CD4-positive, alpha-beta T cell (primary cell): ENCODE results near the gene CARD19. TPM values are rescaled to one million over a fixed set of nuclear protein-coding genes. Genes with fewer than 3 reads are reported as not detected.

Experiments used
- ATAC-seq: fragments of 200-7000 bp; cut with Tn5 transposase; one replicate; pipeline ENCODE4 v1.10.0; 2022; ENCODE audit warnings: mild to moderate bottlenecking; ENCODE audit not compliant: poor library complexity
- CTCF ChIA-PET: fragments of 350-600 bp; sonication (Branson Sonifier 250); formaldehyde crosslinking; loops from one replicate; lab custom pipeline; 2021; ENCODE audit warnings: antibody characterized with exemption, inconsistent platforms; lab: Charles Lee
- POLR2A ChIA-PET: fragments of 350-600 bp; sonication (Branson Sonifier 250); formaldehyde crosslinking; loops from one replicate; lab custom pipeline; 2021; ENCODE audit warnings: antibody characterized with exemption, inconsistent platforms; lab: Charles Lee
- DNase-seq, 14 experiments: peaks; one replicate each; pipeline ENCODE4 v3.0.0-alpha.2; 2013 to 2020; ENCODE audit warnings: mixed read lengths in 2 of 14
- H3K27ac ChIP-seq, 2 donors: one replicate each; pipeline versions ENCODE4 v1.5.1 to v1.7.0; 2013; ENCODE audit warnings: low read length in 2 of 2, low read depth in 1 of 2, mild to moderate bottlenecking in 1 of 2
- H3K27me3 ChIP-seq, 2 experiments: 1 replicate in 1 of 2; 2 replicates in 1 of 2; pipeline versions ENCODE4 v1.6.1 to v1.7.0; 2013; ENCODE audit warnings: low read length in 2 of 2, control low read depth in 1 of 2, mild to moderate bottlenecking in 1 of 2, moderate library complexity in 1 of 2; ENCODE audit not compliant: insufficient read depth in 2 of 2, control insufficient read depth in 1 of 2
- H3K36me3 ChIP-seq: one replicate; pipeline ENCODE4 v1.6.1; 2013; ENCODE audit warnings: low read length, control low read depth; ENCODE audit not compliant: insufficient read depth
- H3K4me1 ChIP-seq: one replicate; pipeline ENCODE4 v1.6.1; 2013; ENCODE audit warnings: low read length, control low read depth; ENCODE audit not compliant: insufficient read depth
- H3K4me3 ChIP-seq: one replicate; pipeline ENCODE4 v1.5.1; 2013; ENCODE audit warnings: mild to moderate bottlenecking, low read length, moderate library complexity
- H3K9me3 ChIP-seq, 2 experiments: 1 replicate in 1 of 2; 2 replicates in 1 of 2; pipeline versions ENCODE4 v1.6.1 to v1.7.0; 2013; ENCODE audit warnings: low read length in 2 of 2, mild to moderate bottlenecking in 2 of 2, control low read depth in 1 of 2, moderate library complexity in 1 of 2; ENCODE audit not compliant: control insufficient read depth in 1 of 2, insufficient read depth in 1 of 2
- H3K27ac Mint-ChIP-seq: one replicate; pipeline ENCODE4 v1.8.0; 2020; ENCODE audit warnings: mixed read lengths
- H3K27me3 Mint-ChIP-seq: one replicate; pipeline ENCODE4 v1.8.0; 2021; ENCODE audit warnings: mixed read lengths
- H3K36me3 Mint-ChIP-seq: one replicate; pipeline ENCODE4 v1.8.0; 2021; ENCODE audit warnings: low read depth, mixed read lengths
- H3K4me1 Mint-ChIP-seq: one replicate; pipeline ENCODE4 v1.8.0; 2021; ENCODE audit warnings: low read depth, mixed read lengths
- H3K4me3 Mint-ChIP-seq: one replicate; pipeline ENCODE4 v1.8.0; 2020; ENCODE audit warnings: mild to moderate bottlenecking, mixed read lengths
- H3K9me3 Mint-ChIP-seq: one replicate; pipeline ENCODE4 v1.8.0; 2020; ENCODE audit warnings: mixed read lengths
- intact Hi-C, 2 experiments: fragments of 100-400 bp; cut with DNase I in 1 of 2; cut with micrococcal nuclease in 1 of 2; formaldehyde crosslinking; loops; one replicate each; pipeline versions ENCODE4 v1.15.1 to v1.9.0; 2023 to 2025; cut with DNase I, micrococcal nuclease
- total RNA-seq, 174 experiments: library from RNA in 2 of 174; stranded (reverse) in 2 of 174; gene quantifications; one replicate each; pipeline ENCODE4 v1.2.3 and lab custom pipeline; 2021 to 2026
- TF ChIP-seq, protein P1 (sequence below): fragments of 200-600 bp; IDR thresholded peaks from one replicate; pipeline ENCODE4 v1.8.0; 2022; ENCODE audit warnings: antibody characterized with exemption, mild to moderate bottlenecking

CARD19 gene
- total RNA-seq, 2 experiments from 2014 or later, result 38.8 to 39.2 TPM

DNA sequence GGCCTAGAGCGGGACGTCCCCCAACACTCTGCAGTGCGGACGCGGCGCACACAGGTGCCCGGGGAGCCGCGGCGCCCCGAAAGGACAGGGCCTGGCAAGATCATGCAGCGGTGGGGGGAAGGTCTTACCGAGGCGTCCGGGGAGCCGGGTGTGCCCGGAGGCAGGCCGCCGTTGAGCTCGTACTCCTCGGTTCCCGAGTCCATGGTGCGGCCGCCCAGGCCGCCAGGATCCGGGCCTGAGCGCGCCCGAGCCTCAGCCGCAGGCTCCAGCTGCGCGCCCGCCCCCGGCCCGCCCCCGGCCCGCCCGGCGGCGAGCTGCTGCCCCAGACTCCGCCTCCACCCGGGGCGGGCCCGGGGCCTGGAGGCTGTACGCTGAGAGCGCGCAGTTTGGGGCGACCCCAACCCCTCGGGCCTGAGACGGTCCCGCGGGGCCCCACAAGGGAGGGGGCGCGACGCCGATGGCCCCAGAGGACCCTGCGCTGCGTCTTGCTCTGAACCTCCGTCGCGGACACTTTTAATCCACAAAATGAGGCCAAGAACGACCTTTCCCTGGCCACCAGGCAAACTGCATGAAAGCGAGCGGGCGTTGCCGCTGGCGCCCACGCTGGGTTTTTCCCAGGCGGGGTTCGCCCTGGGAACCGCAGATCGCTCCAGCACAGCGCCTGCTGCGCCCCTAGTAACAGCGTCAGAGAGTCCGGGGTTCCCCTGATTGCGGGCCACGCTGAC, 38.2 kb downstream of the CARD19 start, which contains the start of gene NINJ1:
Gene NINJ1 (minus strand): TSS at position 237 of the 725 bp plus-strand sequence. CDS start 34 bp downstream, at position 203.
- peak within 1 kb of the TSS; percentile 94 for H3K27ac Mint-ChIP-seq
- TF ChIP-seq, protein P1, sequence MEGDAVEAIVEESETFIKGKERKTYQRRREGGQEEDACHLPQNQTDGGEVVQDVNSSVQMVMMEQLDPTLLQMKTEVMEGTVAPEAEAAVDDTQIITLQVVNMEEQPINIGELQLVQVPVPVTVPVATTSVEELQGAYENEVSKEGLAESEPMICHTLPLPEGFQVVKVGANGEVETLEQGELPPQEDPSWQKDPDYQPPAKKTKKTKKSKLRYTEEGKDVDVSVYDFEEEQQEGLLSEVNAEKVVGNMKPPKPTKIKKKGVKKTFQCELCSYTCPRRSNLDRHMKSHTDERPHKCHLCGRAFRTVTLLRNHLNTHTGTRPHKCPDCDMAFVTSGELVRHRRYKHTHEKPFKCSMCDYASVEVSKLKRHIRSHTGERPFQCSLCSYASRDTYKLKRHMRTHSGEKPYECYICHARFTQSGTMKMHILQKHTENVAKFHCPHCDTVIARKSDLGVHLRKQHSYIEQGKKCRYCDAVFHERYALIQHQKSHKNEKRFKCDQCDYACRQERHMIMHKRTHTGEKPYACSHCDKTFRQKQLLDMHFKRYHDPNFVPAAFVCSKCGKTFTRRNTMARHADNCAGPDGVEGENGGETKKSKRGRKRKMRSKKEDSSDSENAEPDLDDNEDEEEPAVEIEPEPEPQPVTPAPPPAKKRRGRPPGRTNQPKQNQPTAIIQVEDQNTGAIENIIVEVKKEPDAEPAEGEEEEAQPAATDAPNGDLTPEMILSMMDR, result no peak
- no peaks in the 10 kb centered on the region for H3K27me3 ChIP-seq
- H3K4me3 Mint-ChIP-seq, result peak within 1 kb of the TSS; percentile 96
- no peaks in the 10 kb centered on the region for H3K9me3 Mint-ChIP-seq
- POLR2A ChIA-PET, result interaction anchor here (0.7 to 3.5 kb wide), 25 partner anchors 8 to 464 kb away, joined by 3 to 38 read pairs (median 5); partner anchors contain the start of genes CARD19, FAM120A and IPPK
- peaks cover 77% of the 10 kb centered on the region for H3K4me1 Mint-ChIP-seq
- H3K27me3 Mint-ChIP-seq, result no peaks in the 10 kb centered on the region
- H3K36me3 Mint-ChIP-seq, result peaks cover 6% of the 10 kb centered on the region
- H3K4me1 ChIP-seq, result peaks cover 79% of the 10 kb centered on the region
- no peaks in the 10 kb centered on the region for H3K36me3 ChIP-seq
- peaks cover 0 to 4% of the 10 kb centered on the region in 2 experiments for H3K9me3 ChIP-seq
- intact Hi-C loops, result loop anchor here (2.0 to 10.0 kb wide), 2 partner anchors 37 to 321 kb away; partner anchors contain the start of genes CARD19 (in 2 of the 2), FAM120A (in 1 of the 2) and FAM120AOS (in 1 of the 2)
- peak within 1 kb of the TSS; percentile 86 for H3K4me3 ChIP-seq
- H3K27ac ChIP-seq, result peak within 1 kb of the TSS; percentile 91 to 96
- ATAC-seq (peak; percentile 83), DNase-seq (peak; percentile 40 to 98 (median 73))
- CTCF ChIA-PET, result interaction anchor here (1.0 to 1.7 kb wide), 5 partner anchors 20 to 432 kb away, joined by 4 to 8 read pairs (median 4); no protein-coding TSS in a partner anchor

DNA sequence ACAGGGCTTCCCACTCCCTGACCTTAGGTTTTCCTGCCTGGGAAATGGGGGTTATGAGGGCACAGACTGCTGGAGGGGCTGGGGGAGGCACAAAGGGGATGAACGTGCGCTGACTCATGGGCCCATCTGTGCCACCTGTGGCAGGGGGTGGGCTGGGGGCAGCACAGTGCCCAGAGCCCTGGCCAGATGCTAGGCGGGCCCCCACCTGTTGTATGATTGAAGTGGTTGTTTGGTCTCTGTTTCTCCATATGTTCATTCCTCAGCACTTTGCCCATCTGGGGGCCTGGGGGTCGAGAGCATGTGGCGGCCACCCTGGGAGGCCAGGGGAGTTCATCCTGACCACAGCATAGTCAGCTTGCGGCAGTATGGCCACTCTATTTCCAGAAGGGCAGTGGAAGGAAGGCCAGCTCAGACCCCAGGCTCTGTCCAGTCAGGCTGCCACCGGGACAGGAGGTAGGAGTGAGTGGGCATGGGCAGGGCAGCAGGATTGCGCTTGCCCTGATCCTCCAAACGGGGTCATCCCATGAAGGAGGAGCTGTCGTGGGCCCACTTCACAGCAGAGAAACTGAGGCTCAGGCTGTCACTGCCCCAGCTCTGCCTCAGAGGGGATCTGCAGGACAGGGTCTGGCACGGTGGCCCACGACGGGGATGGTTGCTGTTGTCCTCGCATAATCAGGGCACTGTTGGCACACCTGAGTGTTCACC, 38.9 kb downstream of the CARD19 start:
- POLR2A ChIA-PET, result interaction anchor here (0.7 to 3.5 kb wide), 19 partner anchors 9 to 431 kb away, joined by 3 to 38 read pairs (median 7); partner anchors contain the start of genes CARD19 and FAM120A
- CTCF ChIA-PET, result interaction anchor here (1.0 to 1.7 kb wide), 3 partner anchors 26 to 432 kb away, joined by 4 to 6 read pairs (median 4); no protein-coding TSS in a partner anchor
- intact Hi-C loops, result loop anchor here (2.0 to 10.0 kb wide), 2 partner anchors 38 to 320 kb away; partner anchors contain the start of genes CARD19 (in 2 of the 2), FAM120A (in 1 of the 2) and FAM120AOS (in 1 of the 2)

More for the DNA sequence above, 38.9 kb downstream of the CARD19 start:
- ATAC-seq, result no peak
- TF ChIP-seq, protein P1, result no peak
- H3K4me3 Mint-ChIP-seq, result peak overlapping the region; percentile 96
- peaks cover 6% of the 10 kb centered on the region for H3K36me3 Mint-ChIP-seq
- DNase-seq, result peak in 1 of 14 experiments; percentile 5
- H3K4me3 ChIP-seq, result peak overlapping the region; percentile 86
- H3K27ac ChIP-seq, result peak overlapping the region; percentile 91 to 96
- H3K27ac Mint-ChIP-seq, result peak overlapping the region; percentile 94
- H3K9me3 ChIP-seq, result peaks cover 0 to 4% of the 10 kb centered on the region in 2 experiments
- H3K4me1 Mint-ChIP-seq, result peaks cover 71% of the 10 kb centered on the region
- H3K9me3 Mint-ChIP-seq, result no peaks in the 10 kb centered on the region
- no peaks in the 10 kb centered on the region for H3K36me3 ChIP-seq
- peaks cover 79% of the 10 kb centered on the region for H3K4me1 ChIP-seq
- no peaks in the 10 kb centered on the region for H3K27me3 Mint-ChIP-seq
- no peaks in the 10 kb centered on the region for H3K27me3 ChIP-seq
